ENCODE results near the gene C8G.

Gene C8G

DNA sequence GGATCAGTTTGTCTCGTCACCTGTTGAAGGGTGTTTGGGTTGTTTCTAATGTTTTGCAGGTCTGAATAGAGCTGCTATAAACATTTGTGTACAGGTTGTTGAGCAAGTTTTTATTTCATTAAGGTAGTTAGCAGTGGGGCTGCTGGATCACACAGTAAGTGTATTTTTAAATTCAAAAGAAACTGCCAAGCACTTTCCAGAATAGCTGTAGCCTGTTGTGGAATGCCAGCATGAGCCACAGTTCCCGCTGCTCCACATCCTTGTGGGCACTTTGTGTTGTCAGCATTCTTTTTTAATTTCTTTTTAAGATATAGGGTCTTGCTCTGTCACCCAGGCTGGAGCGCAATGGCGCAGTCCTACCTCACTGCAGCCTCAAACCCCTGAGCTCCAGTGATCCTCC, 15.0 kb upstream of the C8G start:
- TF ChIP-seq, protein P1, sequence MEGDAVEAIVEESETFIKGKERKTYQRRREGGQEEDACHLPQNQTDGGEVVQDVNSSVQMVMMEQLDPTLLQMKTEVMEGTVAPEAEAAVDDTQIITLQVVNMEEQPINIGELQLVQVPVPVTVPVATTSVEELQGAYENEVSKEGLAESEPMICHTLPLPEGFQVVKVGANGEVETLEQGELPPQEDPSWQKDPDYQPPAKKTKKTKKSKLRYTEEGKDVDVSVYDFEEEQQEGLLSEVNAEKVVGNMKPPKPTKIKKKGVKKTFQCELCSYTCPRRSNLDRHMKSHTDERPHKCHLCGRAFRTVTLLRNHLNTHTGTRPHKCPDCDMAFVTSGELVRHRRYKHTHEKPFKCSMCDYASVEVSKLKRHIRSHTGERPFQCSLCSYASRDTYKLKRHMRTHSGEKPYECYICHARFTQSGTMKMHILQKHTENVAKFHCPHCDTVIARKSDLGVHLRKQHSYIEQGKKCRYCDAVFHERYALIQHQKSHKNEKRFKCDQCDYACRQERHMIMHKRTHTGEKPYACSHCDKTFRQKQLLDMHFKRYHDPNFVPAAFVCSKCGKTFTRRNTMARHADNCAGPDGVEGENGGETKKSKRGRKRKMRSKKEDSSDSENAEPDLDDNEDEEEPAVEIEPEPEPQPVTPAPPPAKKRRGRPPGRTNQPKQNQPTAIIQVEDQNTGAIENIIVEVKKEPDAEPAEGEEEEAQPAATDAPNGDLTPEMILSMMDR (conservative IDR thresholded peaks at IDR 0.05; ENCODE audit: low read depth): no peak
- POLR2A ChIA-PET (ENCODE audit: low non-redundant PET): interaction anchor here (0.6 kb wide), 1 partner anchor 13 kb away, joined by 6 read pairs; no protein-coding TSS in a partner anchor
- CTCF ChIA-PET: interaction anchor here (0.7 to 1.4 kb wide), 4 partner anchors 10 to 100 kb away, joined by 3 to 6 read pairs (median 4); partner anchors contain the start of gene FBXW5
- no peak for DNase-seq (ENCODE audit: low spot score)
- no peak overlapping the region for H3K27ac ChIP-seq

DNA sequence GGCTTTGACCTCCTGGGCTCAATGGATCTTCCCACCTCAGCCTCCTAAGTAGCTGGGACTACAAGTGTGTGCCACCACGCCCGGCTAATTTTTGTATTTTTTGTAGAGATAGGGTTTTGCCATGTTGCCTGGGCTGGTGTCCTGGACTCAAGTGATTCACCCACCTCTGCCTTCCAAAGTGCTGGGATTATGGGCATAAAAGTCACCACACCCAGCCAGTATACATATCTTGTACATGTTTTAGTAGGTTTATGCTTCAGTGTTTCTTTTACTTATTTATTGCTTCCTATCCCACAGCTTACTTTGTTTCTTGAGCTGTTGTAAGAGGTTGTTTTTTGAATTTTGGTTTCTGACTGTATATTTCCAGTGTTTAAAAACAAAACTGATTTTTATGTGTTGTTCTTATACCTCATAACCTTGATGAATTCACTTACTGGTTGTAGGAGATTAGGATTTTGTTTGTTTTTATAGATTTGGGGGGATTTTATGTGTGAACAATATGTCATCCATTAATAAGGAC, 13.4 kb upstream of the C8G start:
- DNase-seq (ENCODE audit: low spot score): no peak

DNA sequence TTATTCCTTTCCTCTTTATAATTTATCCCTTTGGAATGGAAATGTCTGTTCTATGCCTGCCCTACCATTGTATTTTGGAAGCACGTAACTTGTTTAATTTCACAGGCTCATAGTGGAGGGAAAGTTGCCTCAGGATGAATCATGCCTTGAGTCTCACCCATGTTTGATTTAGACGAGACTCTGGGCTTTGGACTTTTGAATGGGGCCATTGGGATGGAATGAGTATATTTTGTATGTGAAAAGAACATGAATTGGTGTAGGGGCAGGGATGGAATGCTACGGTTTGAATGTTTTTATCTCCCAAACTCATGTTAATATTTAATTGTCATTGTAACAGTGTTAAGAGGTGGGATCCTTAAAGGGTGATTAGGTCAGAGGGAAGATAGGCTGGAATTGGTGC, 10.8 kb upstream of the C8G start:
- DNase-seq (ENCODE audit: low spot score): no peak
- TF ChIP-seq, protein P1 (conservative IDR thresholded peaks at IDR 0.05; ENCODE audit: low read depth): no peak
- ChIA-PET POLR2A (ENCODE audit: low non-redundant PET) (no interaction called here), CTCF (no interaction called here)
- H3K27ac ChIP-seq: no peak overlapping the region

More for the DNA sequence above, 13.4 kb upstream of the C8G start:
- H3K27ac ChIP-seq: no peak overlapping the region
- ChIA-PET CTCF (no interaction called here), POLR2A (ENCODE audit: low non-redundant PET) (no interaction called here)
- TF ChIP-seq, protein P1 (conservative IDR thresholded peaks at IDR 0.05; ENCODE audit: low read depth): no peak

DNA sequence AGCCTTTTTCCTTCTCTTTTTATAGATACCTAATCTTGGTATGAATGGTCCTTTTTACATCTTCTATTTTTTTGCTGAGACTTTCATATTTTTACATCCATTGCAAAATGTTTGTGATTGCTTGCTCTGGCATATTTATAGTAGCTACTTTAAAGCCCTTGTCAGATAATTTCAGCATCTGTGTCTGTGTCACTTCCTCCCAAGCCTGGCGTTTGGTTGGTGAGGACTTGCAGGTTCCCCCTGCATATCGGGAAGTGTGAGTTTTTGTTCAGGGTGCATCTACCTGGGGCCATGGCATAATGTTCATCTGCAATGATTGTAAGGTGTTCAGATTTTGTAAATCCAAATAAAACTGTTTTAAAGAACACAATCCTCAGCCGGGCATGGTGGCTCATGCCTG, 9.4 kb upstream of the C8G start:
- 0 out of 2 replicates have a peak overlapping the region, but pooled peaks have one; percentile 6 for H3K27ac ChIP-seq
- no peak for DNase-seq (ENCODE audit: low spot score)
- CTCF ChIA-PET: no interaction called here
- TF ChIP-seq, protein P1 (conservative IDR thresholded peaks at IDR 0.05; ENCODE audit: low read depth): no peak
- POLR2A ChIA-PET (ENCODE audit: low non-redundant PET): no interaction called here

DNA sequence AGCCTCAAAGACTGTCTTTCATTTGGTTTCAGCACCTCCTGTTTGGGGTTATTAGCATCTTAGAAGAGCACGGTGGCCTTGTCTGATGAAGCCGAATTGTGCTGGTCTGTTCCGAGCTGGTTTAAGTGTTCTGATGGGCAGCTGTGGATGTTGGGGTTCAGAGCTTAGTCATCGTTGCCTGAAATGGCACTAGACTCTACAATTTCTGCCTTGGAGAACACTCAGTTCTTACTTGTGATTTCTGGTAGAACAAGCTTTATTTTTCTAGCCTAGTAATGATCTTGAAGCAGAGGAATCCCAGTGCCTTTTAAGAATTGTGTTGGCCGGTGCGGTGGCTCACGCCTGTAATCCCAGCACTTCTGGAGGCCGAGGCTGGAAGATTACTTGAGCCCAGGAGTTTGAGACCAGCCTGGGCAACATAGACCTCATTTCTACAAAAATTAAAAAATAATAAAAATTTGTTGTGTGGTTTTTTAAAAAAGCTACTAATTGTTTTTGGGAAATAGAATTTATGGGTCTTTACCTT, 8.3 kb upstream of the C8G start:
- TF ChIP-seq, protein P1 (conservative IDR thresholded peaks at IDR 0.05; ENCODE audit: low read depth): no peak
- POLR2A ChIA-PET (ENCODE audit: low non-redundant PET): no interaction called here
- DNase-seq (ENCODE audit: low spot score): no peak
- CTCF ChIA-PET: interaction anchor here (1.2 to 1.3 kb wide), 3 partner anchors 93 to 148 kb away, joined by 3 read pairs; no protein-coding TSS in a partner anchor
- H3K27ac ChIP-seq: peak overlapping the region; percentile 89

DNA sequence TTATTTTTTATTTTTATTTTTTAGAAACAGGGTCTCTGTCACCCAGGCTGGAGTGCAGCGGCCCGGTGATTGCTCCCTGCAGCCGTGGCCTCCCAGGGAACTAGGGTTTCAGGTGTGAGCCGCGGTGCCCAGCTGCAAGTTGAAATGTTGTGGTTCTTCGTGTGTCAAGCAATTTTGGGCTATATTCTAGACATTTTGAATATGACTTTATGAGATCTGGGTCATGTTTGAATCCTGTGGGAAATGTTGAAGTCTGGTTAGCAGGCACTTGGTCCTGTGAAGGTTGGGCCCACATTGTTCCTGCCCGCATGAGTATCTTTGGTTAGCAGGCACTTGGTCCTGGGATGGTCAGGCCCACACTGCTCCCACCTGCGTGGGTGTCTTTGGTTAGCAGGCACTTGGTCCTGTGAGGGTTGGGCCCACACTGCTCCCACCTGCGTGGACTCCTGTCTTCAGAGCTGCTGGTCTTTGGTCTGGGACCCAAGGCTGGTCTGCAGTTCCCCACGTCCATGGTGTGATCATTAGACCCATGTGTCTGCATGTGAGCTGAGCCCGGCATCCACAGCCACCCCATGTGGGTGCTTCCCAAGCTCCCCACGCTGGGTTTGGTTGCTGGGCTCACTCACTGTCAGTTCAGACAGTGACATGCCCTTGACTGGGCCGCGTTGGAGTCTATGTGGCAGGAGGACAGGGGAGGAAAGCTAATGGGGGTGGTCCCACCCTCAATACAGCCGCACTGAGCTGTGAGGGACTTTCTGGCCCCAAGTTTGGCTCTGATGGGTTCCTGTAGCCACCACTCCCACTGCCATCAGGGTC, 7.6 kb upstream of the C8G start:
- no peak for DNase-seq (ENCODE audit: low spot score)
- H3K27ac ChIP-seq: peak overlapping the region; percentile 89
- ChIA-PET CTCF (interaction anchor here (1.1 to 1.3 kb wide), 4 partner anchors 11 to 149 kb away, joined by 3 to 4 read pairs (median 3); no protein-coding TSS in a partner anchor), POLR2A (ENCODE audit: low non-redundant PET) (interaction anchor here (0.5 kb wide), 1 partner anchor 51 kb away, joined by 3 read pairs; the partner anchor contains the start of gene TRAF2)
- TF ChIP-seq, protein P1 (conservative IDR thresholded peaks at IDR 0.05; ENCODE audit: low read depth): no peak
